K562 (cell line): ENCODE measurements around the gene FGFRL1. TPM values are rescaled to one million over a fixed set of nuclear protein-coding genes. Genes with fewer than 3 reads are reported as not detected.
A peak's percentile ranks its signal among the peaks of the same experiment; 100 is the strongest.

Source experiments
- BRD4 ChIP-seq: fragments of 200-600 bp; sonication (generic); IDR thresholded peaks from 2 replicates; pipeline ENCODE4 v1.6.1; 2017; ENCODE audit warnings: inconsistent platforms
- CAMTA2 ChIP-seq: fragments of 250-450 bp; sonication (Bioruptor Pico); conservative IDR thresholded peaks from 2 replicates; pipeline ENCODE4 v1.5.1; 2022
- CBX1 ChIP-seq: sonication (generic); IDR thresholded peaks from 2 replicates; pipeline ENCODE4 v1.6.1; 2016; ENCODE audit warnings: antibody characterized with exemption, low read depth, mild to moderate bottlenecking
- CSDE1 ChIP-seq, 2 experiments: fragments of 450-650 bp; IDR thresholded peaks; 2 replicates each; pipeline ENCODE4 v1.6.1; 2016; ENCODE audit warnings: mild to moderate bottlenecking in 1 of 2
- CXXC5 ChIP-seq: fragments of 250-450 bp; sonication (Bioruptor Pico); IDR thresholded peaks from 2 replicates; pipeline ENCODE4 v1.8.0; 2022; ENCODE audit warnings: inconsistent platforms, mild to moderate bottlenecking, moderate library complexity
- E2F6 ChIP-seq, 2 experiments: IDR thresholded peaks; 2 replicates each; pipeline ENCODE4 v1.6.1; 2011; ENCODE audit warnings: borderline replicate concordance in 1 of 2, control low read depth in 1 of 2, low read depth in 1 of 2, low read length in 1 of 2, mild to moderate bottlenecking in 1 of 2, mixed read lengths in 1 of 2, moderate library complexity in 1 of 2; ENCODE audit not compliant: insufficient read depth in 1 of 2, insufficient read length in 1 of 2, poor library complexity in 1 of 2, severe bottlenecking in 1 of 2; ENCODE audit errors: extremely low read depth in 1 of 2
- FOXP4 ChIP-seq: sonication (generic); formaldehyde crosslinking; IDR thresholded peaks from 2 replicates; pipeline ENCODE4 v1.8.0; 2022; ENCODE audit warnings: mild to moderate bottlenecking, missing genetic modification reagents, borderline replicate concordance
- GATAD2A ChIP-seq: fragments of 450-650 bp; IDR thresholded peaks from 2 replicates; pipeline ENCODE4 v1.6.1; 2017
- JUND ChIP-seq, 2 experiments: IDR thresholded peaks; 2 replicates in 1 of 2; 3 replicates in 1 of 2; pipeline ENCODE4 v1.6.1; 2011; ENCODE audit warnings: borderline replicate concordance in 2 of 2, low read depth in 2 of 2, low read length in 2 of 2, improper control_type of control experiment in 1 of 2, missing biosample characterization in 1 of 2, missing genetic modification characterization in 1 of 2, missing genetic modification reagents in 1 of 2
- KLF6 ChIP-seq: fragments of 250-450 bp; sonication (Bioruptor Pico); IDR thresholded peaks from 2 replicates; pipeline ENCODE4 v1.4.0; 2020; ENCODE audit warnings: mild to moderate bottlenecking, moderate library complexity, borderline replicate concordance
- MAX ChIP-seq: sonication (generic); formaldehyde crosslinking; IDR thresholded peaks from 2 replicates; pipeline ENCODE4 v1.9.0; 2022; ENCODE audit warnings: mild to moderate bottlenecking, missing genetic modification reagents
- MNT ChIP-seq, 2 experiments: fragments of 450-650 bp; conservative IDR thresholded peaks; 2 replicates each; pipeline ENCODE4 v1.6.1; 2017; ENCODE audit warnings: mild to moderate bottlenecking in 2 of 2, moderate library complexity in 2 of 2
- NR2C1 ChIP-seq, 2 experiments: fragments of 450-650 bp; IDR thresholded peaks; 2 replicates each; pipeline ENCODE4 v1.6.1; 2017; ENCODE audit warnings: mild to moderate bottlenecking in 2 of 2, antibody characterized with exemption in 1 of 2, inconsistent platforms in 1 of 2, missing compliant biosample characterization in 1 of 2, missing genetic modification characterization in 1 of 2
- SUPT5H ChIP-seq: fragments of 450-650 bp; IDR thresholded peaks from 2 replicates; pipeline ENCODE4 v1.6.1; 2016
- ZBTB7A ChIP-seq: IDR thresholded peaks from 2 replicates; pipeline ENCODE4 v1.6.1; 2011; ENCODE audit warnings: low read depth, mild to moderate bottlenecking, low read length, moderate library complexity, borderline replicate concordance; ENCODE audit not compliant: control insufficient read depth
- polyA plus RNA-seq, 8 experiments: library from polyadenylated mRNA; depleted of rRNA in 4 of 8; stranded (reverse) in 5 of 8; unstranded in 3 of 8; fragments of >200 nt; fragmentation: Nextera tagmentation in 2 of 8; fragmentation: Illumina TruSeq in 1 of 8; extraction: Ambion mirVana in 2 of 8; extraction: Trizol in 1 of 8; gene quantifications; 2 replicates each; pipeline versions ENCODE4 v1.2.1 to v1.2.3, GENCODE V29; 2011 to 2014; ENCODE audit warnings: inconsistent platforms in 1 of 8, missing spikeins in 1 of 8
- total RNA-seq, 7 experiments: library from RNA; depleted of rRNA in 6 of 7; stranded (reverse); fragments of >200 nt in 6 of 7; fragmentation: Illumina TruSeq in 2 of 7; extraction: Trizol in 2 of 7; gene quantifications; 2 replicates each; pipeline versions ENCODE4 v1.2.1 to v1.2.3, GENCODE V29; 2011 to 2021; ENCODE audit warnings: low replicate concordance in 1 of 7
- TF ChIP-seq, protein P1 (sequence below): fragments of 450-650 bp; formaldehyde crosslinking; conservative IDR thresholded peaks from 2 replicates; pipeline ENCODE4 v1.4.0; 2022; ENCODE audit warnings: mild to moderate bottlenecking, missing genetic modification characterization
- TF ChIP-seq, protein P2 (sequence below): sonication (generic); formaldehyde crosslinking; IDR thresholded peaks from 2 replicates; pipeline ENCODE4 v1.8.1; 2023; ENCODE audit warnings: mild to moderate bottlenecking, missing genetic modification reagents

FGFRL1 gene
- total and polyA plus RNA-seq, 9 of the 15 experiments (the other 6 are each of a cell fraction or from before 2014, with no cell fraction given): 0.34 to 49.9 (median 14.6) TPM

GRCh38 chr4:1041147-1041935 is 29.9 kb downstream of the FGFRL1 start (continued):
- no peak for TF ChIP-seq SUPT5H
- TF ChIP-seq E2F6 (IDR thresholded peaks at IDR 0.05; ENCODE audit: borderline replicate concordance in 1 of 2, extremely low read depth in 1 of 2, insufficient read depth in 1 of 2, insufficient read length in 1 of 2, low read depth in 1 of 2, low read length in 1 of 2, poor library complexity in 1 of 2, severe bottlenecking in 1 of 2): peak in 1 of 2 experiments; percentile 45
- TF ChIP-seq KLF6 (CRISPR knock-in tag): no peak
- TF ChIP-seq, protein P1, sequence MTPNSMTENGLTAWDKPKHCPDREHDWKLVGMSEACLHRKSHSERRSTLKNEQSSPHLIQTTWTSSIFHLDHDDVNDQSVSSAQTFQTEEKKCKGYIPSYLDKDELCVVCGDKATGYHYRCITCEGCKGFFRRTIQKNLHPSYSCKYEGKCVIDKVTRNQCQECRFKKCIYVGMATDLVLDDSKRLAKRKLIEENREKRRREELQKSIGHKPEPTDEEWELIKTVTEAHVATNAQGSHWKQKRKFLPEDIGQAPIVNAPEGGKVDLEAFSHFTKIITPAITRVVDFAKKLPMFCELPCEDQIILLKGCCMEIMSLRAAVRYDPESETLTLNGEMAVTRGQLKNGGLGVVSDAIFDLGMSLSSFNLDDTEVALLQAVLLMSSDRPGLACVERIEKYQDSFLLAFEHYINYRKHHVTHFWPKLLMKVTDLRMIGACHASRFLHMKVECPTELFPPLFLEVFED (CRISPR knock-in tag): no peak
- peak; percentile 58; the same call in 1 of the 2 replicates for TF ChIP-seq MAX (CRISPR knock-in tag)
- no peak for TF ChIP-seq CSDE1 (IDR thresholded peaks at IDR 0.05)
- peak; percentile 50; the same call in 1 of the 2 replicates for TF ChIP-seq NR2C1 (IDR thresholded peaks at IDR 0.05)
- TF ChIP-seq NR2C1 (tag; IDR thresholded peaks at IDR 0.05): no peak
- TF ChIP-seq FOXP4 (CRISPR knock-in tag): no peak
- no peak for TF ChIP-seq JUND (IDR thresholded peaks at IDR 0.05; ENCODE audit: borderline replicate concordance, low read depth, low read length)
- peak; percentile 31; the same call in 1 of the 3 replicates for TF ChIP-seq JUND (tag; IDR thresholded peaks at IDR 0.05; ENCODE audit: borderline replicate concordance, low read depth, low read length)
- peak; percentile 56 for TF ChIP-seq CXXC5
- TF ChIP-seq CBX1: no peak
- TF ChIP-seq CAMTA2 (CRISPR knock-in tag): no peak
- TF ChIP-seq, protein P2, sequence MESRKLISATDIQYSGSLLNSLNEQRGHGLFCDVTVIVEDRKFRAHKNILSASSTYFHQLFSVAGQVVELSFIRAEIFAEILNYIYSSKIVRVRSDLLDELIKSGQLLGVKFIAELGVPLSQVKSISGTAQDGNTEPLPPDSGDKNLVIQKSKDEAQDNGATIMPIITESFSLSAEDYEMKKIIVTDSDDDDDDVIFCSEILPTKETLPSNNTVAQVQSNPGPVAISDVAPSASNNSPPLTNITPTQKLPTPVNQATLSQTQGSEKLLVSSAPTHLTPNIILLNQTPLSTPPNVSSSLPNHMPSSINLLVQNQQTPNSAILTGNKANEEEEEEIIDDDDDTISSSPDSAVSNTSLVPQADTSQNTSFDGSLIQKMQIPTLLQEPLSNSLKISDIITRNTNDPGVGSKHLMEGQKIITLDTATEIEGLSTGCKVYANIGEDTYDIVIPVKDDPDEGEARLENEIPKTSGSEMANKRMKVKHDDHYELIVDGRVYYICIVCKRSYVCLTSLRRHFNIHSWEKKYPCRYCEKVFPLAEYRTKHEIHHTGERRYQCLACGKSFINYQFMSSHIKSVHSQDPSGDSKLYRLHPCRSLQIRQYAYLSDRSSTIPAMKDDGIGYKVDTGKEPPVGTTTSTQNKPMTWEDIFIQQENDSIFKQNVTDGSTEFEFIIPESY (CRISPR knock-in tag): peak; percentile 93
- TF ChIP-seq MNT (conservative IDR thresholded peaks at IDR 0.05): peak in 1 of 2 experiments; percentile 51; a peak in 1 of 4 replicates
- no peak for TF ChIP-seq BRD4
- 0 out of 2 replicates have a peak, but pooled peaks have one; percentile 67 for TF ChIP-seq GATAD2A
- peak; percentile 95 for TF ChIP-seq ZBTB7A
